Osteoblast (primary cell): ENCODE results near the gene BIN1. TPM values are rescaled to one million over a fixed set of nuclear protein-coding genes. Genes with fewer than 3 reads are reported as not detected.

ENCODE experiments used
- DNase-seq: peaks from one replicate; pipeline ENCODE4 v3.0.0; 2011; ENCODE audit warnings: low spot score, mixed read lengths; ENCODE audit not compliant: insufficient read length; ENCODE audit errors: missing footprints
- H2AFZ ChIP-seq: 2 replicates; pipeline ENCODE4 v1.6.0; 2011; ENCODE audit warnings: mild to moderate bottlenecking, low read length
- H3K27ac ChIP-seq: 2 replicates; pipeline ENCODE4 v1.5.1; 2011; ENCODE audit warnings: mild to moderate bottlenecking, low read depth, low read length, moderate library complexity
- H3K27me3 ChIP-seq: 2 replicates; pipeline ENCODE4 v1.6.0; 2012; ENCODE audit warnings: mild to moderate bottlenecking, control low read depth, inconsistent platforms, low read length, moderate library complexity; ENCODE audit not compliant: insufficient read depth
- H3K36me3 ChIP-seq: 2 replicates; pipeline ENCODE4 v1.5.1; 2011; ENCODE audit warnings: mild to moderate bottlenecking, low read length, control low read depth, moderate library complexity; ENCODE audit not compliant: insufficient read depth
- H3K4me1 ChIP-seq: 2 replicates; pipeline ENCODE4 v1.5.1; 2011; ENCODE audit warnings: mild to moderate bottlenecking, low read length, control low read depth, moderate library complexity; ENCODE audit not compliant: insufficient read depth
- H3K4me2 ChIP-seq: 2 replicates; pipeline ENCODE4 v1.6.0; 2011; ENCODE audit warnings: mild to moderate bottlenecking, low read length; ENCODE audit not compliant: insufficient read depth
- H3K4me3 ChIP-seq: fragments of 200-600 bp; sonication (generic); 3 replicates; pipeline ENCODE4 v1.5.1; 2012; ENCODE audit warnings: mild to moderate bottlenecking, low read length, inconsistent platforms; ENCODE audit not compliant: insufficient read depth
- H3K79me2 ChIP-seq: 2 replicates; pipeline ENCODE4 v1.6.0; 2012; ENCODE audit warnings: mild to moderate bottlenecking, low read length, control low read depth, inconsistent platforms; ENCODE audit not compliant: insufficient read depth
- H3K9me3 ChIP-seq: 2 replicates; pipeline ENCODE4 v1.5.1; 2011; ENCODE audit warnings: low read depth, low read length, control low read depth
- H4K20me1 ChIP-seq: 2 replicates; pipeline ENCODE4 v1.6.0; 2012; ENCODE audit warnings: mild to moderate bottlenecking, low read length, control low read depth; ENCODE audit not compliant: insufficient read depth
- total RNA-seq: library from RNA; depleted of rRNA; stranded (reverse); fragments of >200 nt; gene quantifications from 2 replicates; pipeline ENCODE4 v1.2.3, GENCODE V29; 2012
- TF ChIP-seq, protein P1 (sequence below): IDR thresholded peaks from 2 replicates; pipeline ENCODE4 v1.5.1; 2011; ENCODE audit warnings: mild to moderate bottlenecking, low read depth, low read length, moderate library complexity; ENCODE audit errors: extremely low read depth

BIN1 gene
- total RNA-seq, 1 donor: 85.4 TPM

DNA sequence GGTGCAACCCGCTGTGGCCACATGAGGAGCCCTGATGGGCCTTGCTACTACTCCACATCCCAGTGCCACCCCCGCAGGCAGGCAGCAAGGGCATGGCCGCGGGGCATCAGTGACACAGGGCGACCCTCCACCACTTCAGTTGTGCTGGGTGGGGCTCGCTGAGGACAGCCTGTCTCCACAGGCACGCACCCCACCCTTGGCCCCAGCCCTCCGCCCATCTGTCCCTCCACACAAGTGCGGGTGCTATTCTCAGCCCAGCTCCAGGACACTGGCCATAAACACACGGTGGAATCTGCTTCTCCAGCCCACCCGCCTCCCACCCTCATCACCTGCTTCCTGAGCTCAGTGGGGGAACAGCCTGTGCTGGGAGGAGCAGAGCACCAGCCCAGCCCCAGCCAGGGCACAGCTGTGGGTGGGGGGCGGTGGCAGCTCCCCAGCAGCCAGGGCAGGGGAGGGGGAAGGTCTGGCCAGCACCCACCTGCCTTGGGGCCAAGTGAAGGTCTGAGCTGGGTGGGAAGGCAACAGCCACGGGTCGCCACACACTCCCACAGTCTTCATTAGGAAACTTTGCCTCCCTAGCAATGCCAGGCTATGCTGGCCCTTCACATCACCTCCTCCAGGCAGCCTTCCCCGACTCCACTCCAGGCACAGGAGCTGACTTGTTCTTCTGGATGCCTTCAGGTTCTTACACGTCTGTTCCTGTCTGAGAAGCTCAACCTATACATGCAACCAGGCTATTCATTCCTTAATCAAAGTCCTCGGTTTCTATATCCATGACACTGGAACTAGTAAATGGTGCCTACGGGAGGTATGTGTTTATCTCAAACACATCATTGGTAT, 16.5 kb downstream of the BIN1 start:
- no peaks in the 10 kb centered on the region for H3K9me3 ChIP-seq
- H3K36me3 ChIP-seq: no peaks in the 10 kb centered on the region
- peaks cover 25% of the 10 kb centered on the region for H4K20me1 ChIP-seq
- TF ChIP-seq, protein P1, sequence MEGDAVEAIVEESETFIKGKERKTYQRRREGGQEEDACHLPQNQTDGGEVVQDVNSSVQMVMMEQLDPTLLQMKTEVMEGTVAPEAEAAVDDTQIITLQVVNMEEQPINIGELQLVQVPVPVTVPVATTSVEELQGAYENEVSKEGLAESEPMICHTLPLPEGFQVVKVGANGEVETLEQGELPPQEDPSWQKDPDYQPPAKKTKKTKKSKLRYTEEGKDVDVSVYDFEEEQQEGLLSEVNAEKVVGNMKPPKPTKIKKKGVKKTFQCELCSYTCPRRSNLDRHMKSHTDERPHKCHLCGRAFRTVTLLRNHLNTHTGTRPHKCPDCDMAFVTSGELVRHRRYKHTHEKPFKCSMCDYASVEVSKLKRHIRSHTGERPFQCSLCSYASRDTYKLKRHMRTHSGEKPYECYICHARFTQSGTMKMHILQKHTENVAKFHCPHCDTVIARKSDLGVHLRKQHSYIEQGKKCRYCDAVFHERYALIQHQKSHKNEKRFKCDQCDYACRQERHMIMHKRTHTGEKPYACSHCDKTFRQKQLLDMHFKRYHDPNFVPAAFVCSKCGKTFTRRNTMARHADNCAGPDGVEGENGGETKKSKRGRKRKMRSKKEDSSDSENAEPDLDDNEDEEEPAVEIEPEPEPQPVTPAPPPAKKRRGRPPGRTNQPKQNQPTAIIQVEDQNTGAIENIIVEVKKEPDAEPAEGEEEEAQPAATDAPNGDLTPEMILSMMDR: no peak
- no peak overlapping the region for H3K27ac ChIP-seq
- no peaks in the 10 kb centered on the region for H3K27me3 ChIP-seq
- H3K4me3 ChIP-seq: no peak overlapping the region
- H3K4me1 ChIP-seq: peaks cover 37% of the 10 kb centered on the region
- H3K4me2 ChIP-seq: no peak overlapping the region
- DNase-seq: peak; percentile 59
- peaks cover 66% of the 10 kb centered on the region for H3K79me2 ChIP-seq
- H2AFZ ChIP-seq: no peak overlapping the region

DNA sequence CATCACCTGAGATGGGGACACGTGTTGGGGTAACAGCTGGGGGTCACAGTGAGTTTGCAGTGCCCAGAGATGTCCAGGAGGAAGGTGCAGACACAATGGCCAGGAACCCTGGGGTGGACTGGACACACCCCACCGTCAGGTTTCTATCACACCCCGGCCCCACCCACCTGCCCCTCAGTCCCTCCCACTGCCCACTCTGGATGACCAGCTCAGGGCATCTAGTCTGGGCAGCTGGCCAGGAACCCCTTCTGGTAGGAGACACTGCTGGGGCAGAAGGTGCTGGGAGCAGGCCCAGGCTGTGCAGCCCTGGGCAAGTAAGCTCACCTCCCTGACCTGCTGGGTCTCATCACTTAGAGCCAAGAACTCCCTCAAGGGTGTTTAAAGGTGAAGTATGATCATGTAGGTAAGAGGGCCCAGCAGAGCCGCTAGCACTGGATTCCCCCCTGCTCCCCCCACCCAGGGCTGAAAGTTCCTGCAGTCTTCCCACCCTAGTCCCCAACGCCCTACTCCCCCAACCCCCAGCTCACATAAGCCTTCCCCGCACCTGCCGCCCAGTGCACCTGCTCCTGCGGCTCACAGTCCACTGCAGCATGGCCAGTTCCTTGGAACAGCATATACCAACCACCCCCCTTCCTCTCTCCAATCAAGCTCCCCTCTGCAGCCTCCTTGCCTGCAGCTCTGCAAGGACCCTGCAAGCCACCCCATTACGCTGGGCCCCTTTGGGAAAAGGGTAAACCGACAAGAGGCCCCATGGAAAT, 17.3 kb downstream of the BIN1 start:
- no peak overlapping the region for H3K27ac ChIP-seq

DNA sequence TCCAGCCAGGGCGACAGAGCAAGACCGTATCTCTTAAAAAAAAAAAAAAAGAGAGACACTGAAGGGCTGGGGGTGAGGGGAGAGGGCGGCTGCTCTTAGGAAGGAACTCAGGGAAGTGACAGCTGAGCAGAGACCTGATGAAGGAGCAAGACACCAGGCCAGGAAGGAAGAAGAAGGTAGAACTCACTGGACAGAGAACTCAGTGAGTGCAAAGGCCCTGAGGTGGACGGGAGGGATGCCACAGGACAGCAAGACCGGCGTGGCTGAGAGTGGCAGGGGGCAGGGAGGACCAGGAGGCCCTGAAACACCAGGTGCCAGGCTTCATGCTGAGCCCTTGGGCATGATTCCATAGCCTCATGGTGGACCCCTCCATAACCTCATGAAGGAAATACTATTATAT, 18.2 kb downstream of the BIN1 start:
- DNase-seq: peak; percentile 71
- H3K4me1 ChIP-seq: peaks cover 43% of the 10 kb centered on the region
- peaks cover 17% of the 10 kb centered on the region for H4K20me1 ChIP-seq
- no peak overlapping the region for H3K4me2 ChIP-seq
- TF ChIP-seq, protein P1: no peak
- no peak overlapping the region for H3K4me3 ChIP-seq
- H3K36me3 ChIP-seq: no peaks in the 10 kb centered on the region
- no peak overlapping the region for H2AFZ ChIP-seq
- no peaks in the 10 kb centered on the region for H3K9me3 ChIP-seq
- peaks cover 58% of the 10 kb centered on the region for H3K79me2 ChIP-seq
- H3K27ac ChIP-seq: no peak overlapping the region
- H3K27me3 ChIP-seq: no peaks in the 10 kb centered on the region

More for the DNA sequence above, 17.3 kb downstream of the BIN1 start:
- no peak overlapping the region for H3K4me2 ChIP-seq
- H3K27me3 ChIP-seq: no peaks in the 10 kb centered on the region
- TF ChIP-seq, protein P1: no peak
- no peak overlapping the region for H3K4me3 ChIP-seq
- H3K9me3 ChIP-seq: no peaks in the 10 kb centered on the region
- no peak overlapping the region for H2AFZ ChIP-seq
- no peaks in the 10 kb centered on the region for H3K36me3 ChIP-seq
- peaks cover 25% of the 10 kb centered on the region for H4K20me1 ChIP-seq
- peaks cover 38% of the 10 kb centered on the region for H3K4me1 ChIP-seq
- DNase-seq: peak; percentile 66
- H3K79me2 ChIP-seq: peaks cover 67% of the 10 kb centered on the region
